HL-60 (cell line): Measurements from ENCODE around the gene ICOS.

Source experiments
- DNase-seq, 2 experiments: peaks; one replicate each; pipeline ENCODE4 v3.0.0-alpha.2; 2010 to 2020; ENCODE audit warnings: low read depth in 1 of 2, low spot score in 1 of 2
- H3K27ac ChIP-seq: fragments of 250-450 bp; sonication (Bioruptor Pico); replicated peaks from 2 replicates; pipeline ENCODE4 v1.5.1; 2020; ENCODE audit warnings: mild to moderate bottlenecking, moderate library complexity
- H3K27me3 ChIP-seq: fragments of 250-450 bp; sonication (Bioruptor Pico); 2 replicates; pipeline ENCODE4 v1.5.1; 2021; ENCODE audit warnings: mild to moderate bottlenecking, moderate library complexity; ENCODE audit not compliant: insufficient read depth, poor library complexity, severe bottlenecking
- H3K4me3 ChIP-seq: replicated peaks from 2 replicates; pipeline ENCODE4 v1.5.1; 2011; ENCODE audit warnings: mild to moderate bottlenecking, control low read depth, low read length; ENCODE audit not compliant: insufficient read depth
- CTCF ChIP-seq: IDR thresholded peaks from one replicate; pipeline ENCODE4 v1.5.1; 2011; ENCODE audit warnings: low read length, control low read depth, inconsistent platforms; ENCODE audit not compliant: insufficient read depth
- GABPA ChIP-seq: IDR thresholded peaks from 2 replicates; pipeline ENCODE4 v1.6.1; 2012; ENCODE audit warnings: low read depth
- POLR2AphosphoS5 ChIP-seq: IDR thresholded peaks from 2 replicates; pipeline ENCODE4 v1.6.1; 2012; ENCODE audit warnings: low read depth
- REST ChIP-seq: IDR thresholded peaks from 2 replicates; pipeline ENCODE4 v1.6.1; 2012; ENCODE audit warnings: low read depth; ENCODE audit not compliant: insufficient replicate concordance
- SPI1 ChIP-seq: IDR thresholded peaks from 2 replicates; pipeline ENCODE4 v1.6.1; 2012; ENCODE audit warnings: low read depth, mild to moderate bottlenecking, borderline replicate concordance

The ICOS gene

GRCh38 chr2:203918264-203918663 is 18.3 kb upstream of the ICOS start:
- TF ChIP-seq GABPA (no peak), CTCF (no peak), POLR2AphosphoS5 (no peak), REST (no peak), SPI1 (no peak)
- no peak for DNase-seq
- H3K27ac ChIP-seq = no peak overlapping the region
- no peak overlapping the region for H3K4me3 ChIP-seq
- peaks cover 6% of the 10 kb centered on the region for H3K27me3 ChIP-seq

- TF ChIP-seq REST = no peak
- no peak for TF ChIP-seq POLR2AphosphoS5
- no peak for TF ChIP-seq SPI1
- TF ChIP-seq GABPA = no peak
- TF ChIP-seq CTCF = no peak
- H3K27ac ChIP-seq = no peak overlapping the region
- peaks cover 6% of the 10 kb centered on the region for H3K27me3 ChIP-seq
- no peak overlapping the region for H3K4me3 ChIP-seq
- DNase-seq = no peak
Measured at GRCh38 chr2:203918839-203919238, 17.7 kb upstream of the ICOS start.

- Histone ChIP-seq H3K27me3 (no peaks in the 10 kb centered on the region), H3K27ac (no peak overlapping the region), H3K4me3 (no peak overlapping the region)
- DNase-seq = no peak
- TF ChIP-seq POLR2AphosphoS5 (no peak), GABPA (no peak), REST (no peak), SPI1 (no peak), CTCF (no peak)
Measured at GRCh38 chr2:203925512-203926158, 10.9 kb upstream of the ICOS start.
